COR-L47 (cell line): ENCODE results near the gene MAOA.
"Not testable (repeated sequence)": the region's sequence is repeated elsewhere in the genome, so short reads cannot be mapped to it uniquely, and the experiment has no call there.

Experiments
- DNase-seq: peaks from one replicate; lab custom pipeline; 2025; lab: John Stamatoyannopoulos, UW

The MAOA gene

DNA sequence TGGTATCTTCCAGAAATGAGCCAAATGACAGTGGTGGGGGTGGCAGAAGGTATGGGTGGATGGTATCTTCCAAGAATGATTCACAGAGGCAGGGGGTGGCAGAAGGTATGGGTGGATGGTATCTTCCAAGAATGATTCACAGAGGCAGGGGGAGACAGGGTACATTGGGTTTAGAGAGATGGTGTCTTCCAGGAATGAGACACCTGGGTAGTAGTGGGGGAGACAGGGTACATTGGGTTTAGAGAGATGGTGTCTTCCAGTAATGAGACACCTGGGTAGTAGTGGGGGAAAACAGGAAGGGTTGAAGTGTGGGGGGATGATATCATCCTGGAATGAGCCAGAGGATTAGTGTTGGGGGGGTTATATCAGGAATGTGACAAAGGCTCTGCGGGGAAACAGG, 62.0 kb downstream of the MAOA start:
- no peak for DNase-seq

DNA sequence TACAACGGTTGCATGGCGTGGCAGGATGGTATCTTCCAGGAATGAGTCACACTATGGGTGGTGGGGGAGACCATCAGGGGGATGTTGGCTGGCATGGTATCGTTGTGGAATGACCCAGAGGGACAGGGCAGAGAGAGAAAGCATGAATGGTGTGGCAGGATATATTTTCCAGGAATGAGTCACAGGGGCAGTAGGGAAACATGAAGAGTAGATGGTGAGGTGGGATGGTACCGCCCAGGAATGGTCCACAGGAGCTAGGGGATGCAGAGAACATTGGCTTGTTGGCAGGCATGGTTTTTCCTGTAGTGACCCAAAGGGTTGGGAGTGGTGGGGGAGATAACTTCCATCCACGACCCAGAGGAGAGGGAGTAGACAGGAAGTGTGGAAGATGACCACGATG, 62.4 kb downstream of the MAOA start:
- DNase-seq, result no peak

DNA sequence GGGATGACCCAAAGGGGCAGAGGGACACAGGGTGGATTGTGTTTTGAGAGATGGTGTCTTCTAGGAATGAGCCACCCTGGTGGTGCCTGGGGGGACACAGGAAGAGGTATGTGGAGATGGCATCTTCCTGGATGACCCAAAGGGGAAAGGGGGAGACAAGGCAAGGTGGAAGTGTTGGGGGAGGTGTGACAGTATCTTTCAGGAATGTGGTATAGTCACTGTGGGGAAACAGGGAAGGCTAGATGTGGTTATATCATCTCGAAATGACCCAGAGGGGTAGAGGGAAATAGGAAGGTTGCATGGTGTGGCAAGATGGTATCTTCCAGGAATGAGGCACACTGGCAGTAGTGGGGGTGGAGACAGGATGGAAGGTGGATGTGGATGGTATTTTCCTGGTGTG, 62.9 kb downstream of the MAOA start:
- no peak for DNase-seq

DNA sequence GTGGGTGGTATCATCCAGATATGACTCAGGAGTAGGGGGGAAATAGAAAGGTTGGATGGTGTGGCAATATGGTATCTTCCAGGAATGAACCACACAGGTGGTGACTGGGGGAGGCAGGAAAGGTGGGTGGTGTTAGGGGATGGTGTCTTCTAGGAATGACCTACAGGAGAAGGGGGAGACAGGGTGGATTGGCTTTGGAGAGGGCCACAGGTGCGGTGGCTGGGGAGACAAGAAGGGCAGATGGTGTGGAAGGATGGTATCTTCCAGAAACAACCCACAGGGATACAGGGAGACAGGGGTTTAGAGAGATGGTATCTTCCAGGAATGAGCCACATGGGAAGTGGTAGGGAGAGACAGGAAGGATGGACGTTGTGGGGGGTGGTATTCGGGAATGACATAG, 64.0 kb downstream of the MAOA start:
- no peak for DNase-seq

DNA sequence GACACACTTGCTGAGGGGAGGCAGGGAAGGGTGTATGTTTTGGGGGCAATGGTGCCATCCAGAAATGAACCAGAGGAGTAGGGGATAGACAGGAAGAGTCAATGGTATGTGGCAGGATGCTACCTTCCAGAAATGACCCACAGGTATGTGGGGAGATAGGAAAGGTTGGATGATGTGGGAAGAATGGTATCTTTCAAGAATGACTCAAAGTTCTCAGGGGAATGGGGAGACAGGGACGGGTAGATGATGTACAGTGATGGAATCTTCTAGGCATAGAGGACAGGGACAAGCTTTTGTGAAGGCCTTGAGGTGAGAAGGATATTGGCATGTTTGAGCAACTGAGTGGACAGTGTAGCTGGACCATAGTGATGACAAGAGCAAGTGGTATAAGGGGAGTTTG, 64.9 kb downstream of the MAOA start:
- no peak for DNase-seq

DNA sequence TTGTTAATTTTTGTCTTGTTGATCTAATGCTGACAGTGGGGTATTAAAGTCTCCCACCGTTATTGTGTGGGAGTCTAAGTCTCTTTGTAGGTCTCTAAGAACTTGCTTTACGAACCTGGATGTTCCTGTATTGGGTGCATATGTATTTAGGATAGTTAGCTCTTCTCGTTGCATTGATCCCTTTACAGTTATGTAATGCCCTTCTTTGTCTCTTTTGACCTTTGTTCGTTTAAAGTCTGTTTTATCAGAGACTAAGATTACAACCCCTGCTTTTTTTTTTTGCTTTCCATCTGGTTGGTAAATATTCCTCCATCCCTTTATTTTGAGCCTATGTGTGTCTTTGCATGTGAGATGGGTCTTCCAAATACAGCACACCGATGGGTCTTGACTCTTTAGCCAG, 69.1 kb downstream of the MAOA start:
- not testable (repeated sequence) for DNase-seq

DNA sequence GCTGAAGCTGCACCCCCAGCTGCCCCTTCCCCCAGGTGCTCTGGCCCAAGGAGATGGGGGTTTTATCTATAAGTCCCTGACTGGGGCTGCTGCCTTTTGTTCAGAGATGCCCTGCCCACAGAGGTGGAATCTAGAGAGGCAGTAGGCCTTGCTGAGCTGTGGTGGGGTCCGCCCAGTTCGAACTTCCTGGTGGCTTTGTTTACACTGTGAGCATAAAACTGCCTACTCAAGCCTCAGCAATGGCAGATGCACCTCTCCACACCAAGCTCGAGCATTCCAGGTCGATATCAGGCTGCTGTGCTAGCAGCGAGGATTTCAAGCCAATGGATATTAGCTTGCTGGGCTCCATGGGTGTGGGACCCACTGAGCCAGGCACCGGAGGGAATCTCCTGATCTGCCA, 71.2 kb downstream of the MAOA start:
- not testable (repeated sequence) for DNase-seq

DNA sequence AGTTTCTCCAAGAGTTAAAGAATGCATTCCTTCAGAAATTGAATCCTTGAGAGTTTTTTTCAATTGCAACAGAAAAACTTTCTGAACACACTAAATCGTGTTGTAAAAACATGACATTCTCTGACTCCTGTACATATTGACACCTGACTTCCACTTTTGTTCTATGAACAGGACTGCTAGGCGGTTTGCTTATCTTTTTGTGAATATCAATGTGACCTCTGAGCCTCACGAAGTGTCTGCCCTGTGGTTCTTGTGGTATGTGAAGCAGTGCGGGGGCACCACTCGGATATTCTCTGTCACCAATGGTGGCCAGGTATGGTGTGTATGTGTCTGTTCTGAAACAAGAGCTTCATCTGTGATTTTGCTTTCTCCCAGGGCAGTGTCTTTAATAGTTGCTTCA, 71.9 kb downstream of the MAOA start:
- no peak for DNase-seq

DNA sequence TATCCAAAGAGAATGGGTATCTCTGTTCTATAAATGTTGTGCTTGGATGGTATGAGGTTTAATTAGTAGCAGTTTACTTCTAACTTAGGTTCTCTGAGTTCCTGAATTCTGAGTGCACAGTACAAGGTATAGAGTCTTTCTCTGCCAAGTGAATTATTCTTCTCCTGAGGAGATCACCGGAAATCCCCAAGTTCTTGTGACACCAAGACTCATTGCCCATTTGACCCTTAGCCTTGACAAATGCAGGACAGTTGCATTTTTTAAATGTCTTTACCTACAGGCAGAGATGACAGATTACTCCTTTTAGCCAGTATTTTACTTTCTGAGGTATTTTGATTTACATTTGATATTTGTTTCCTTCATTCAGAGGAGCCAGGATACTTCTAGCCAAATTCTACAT, 72.9 kb downstream of the MAOA start:
- no peak for DNase-seq

DNA sequence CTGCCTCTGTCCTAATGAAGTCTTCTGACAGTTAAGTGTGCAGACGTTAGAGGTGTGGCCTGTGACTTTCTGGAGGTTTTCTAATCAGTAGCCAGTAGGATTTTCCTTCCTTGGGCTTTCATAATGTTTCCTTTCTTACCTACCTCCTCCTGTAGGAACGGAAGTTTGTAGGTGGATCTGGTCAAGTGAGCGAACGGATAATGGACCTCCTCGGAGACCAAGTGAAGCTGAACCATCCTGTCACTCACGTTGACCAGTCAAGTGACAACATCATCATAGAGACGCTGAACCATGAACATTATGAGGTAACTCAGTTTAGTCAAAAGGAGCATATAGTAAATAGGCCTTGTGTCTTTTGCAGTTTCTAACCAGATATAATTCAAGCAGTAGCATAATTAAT, 75.0 kb downstream of the MAOA start:
- no peak for DNase-seq

DNA sequence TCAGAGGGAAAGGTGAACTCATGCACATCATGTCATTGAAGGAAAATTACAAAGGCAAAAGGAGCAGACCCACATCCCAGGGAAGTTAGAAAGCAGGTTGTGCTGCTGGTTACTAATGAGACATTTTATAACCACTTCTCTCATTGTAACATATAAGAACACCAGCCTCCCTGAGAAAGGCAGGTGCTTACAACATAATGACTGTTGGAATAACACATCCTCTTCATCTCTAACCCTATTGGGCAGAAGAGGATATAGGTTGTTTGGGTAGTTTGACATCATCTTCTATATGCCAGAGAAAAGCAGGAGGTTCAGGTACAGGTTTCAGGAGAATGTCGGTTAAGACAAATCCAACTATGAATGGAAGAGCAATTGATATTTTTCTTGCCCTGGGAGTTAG, 77.6 kb downstream of the MAOA start:
- DNase-seq, result no peak

DNA sequence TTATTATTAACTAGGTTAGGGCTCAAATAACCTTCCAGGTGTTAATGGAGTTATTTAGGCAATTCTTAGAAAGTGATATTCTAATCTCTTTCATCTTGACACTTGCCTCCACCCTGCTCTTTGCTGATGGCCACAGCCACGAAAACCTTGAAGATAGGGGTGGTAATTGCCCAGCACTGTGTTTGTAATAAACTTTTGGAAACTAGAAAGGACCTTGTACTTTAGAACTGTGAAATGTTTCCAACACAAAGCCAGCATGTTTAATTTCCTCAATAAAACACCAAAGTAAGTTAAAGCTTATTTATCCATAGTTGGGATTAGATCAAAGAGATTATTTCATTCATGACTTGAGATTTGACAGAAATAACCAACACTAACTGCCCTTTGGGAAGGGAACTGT, 78.3 kb downstream of the MAOA start:
- no peak for DNase-seq

DNA sequence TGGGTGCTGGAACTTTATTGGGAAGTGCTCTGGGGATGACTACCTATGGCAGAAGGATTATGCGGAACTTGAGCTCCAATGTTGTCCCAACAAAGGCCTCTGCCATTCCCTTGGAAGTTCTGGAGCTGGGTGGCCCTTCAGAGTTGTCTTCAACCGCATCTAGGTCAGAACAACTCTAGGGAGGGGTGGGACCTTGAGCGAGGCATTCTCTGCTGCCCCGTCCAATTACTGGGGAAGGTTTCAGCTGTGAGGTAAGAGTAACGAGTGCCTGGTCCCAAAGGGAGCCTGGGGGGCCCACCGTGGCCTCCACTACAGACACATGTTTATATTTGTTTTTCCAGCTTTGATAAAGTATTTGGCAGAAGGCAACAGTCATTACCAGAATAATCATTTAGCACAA, 79.4 kb downstream of the MAOA start:
- DNase-seq, result no peak

DNA sequence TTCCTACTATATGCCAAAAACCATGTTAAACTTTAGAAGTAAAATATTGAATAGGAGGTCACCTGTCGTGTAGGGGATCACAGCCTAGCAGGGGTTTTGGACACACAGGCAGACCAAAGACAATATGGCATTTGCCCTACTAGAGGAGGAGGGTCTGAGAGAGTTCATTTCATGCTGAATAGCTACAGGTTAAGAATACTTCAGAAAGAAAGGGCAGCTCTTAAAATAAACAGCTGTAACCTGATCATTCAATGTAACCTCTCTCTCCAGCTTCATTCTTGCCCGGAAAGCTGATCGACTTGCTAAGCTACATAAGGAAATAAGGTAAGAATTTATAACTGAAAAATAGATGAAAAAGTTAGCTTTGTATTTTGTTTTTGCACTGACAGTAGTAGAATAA, 79.9 kb downstream of the MAOA start:
- DNase-seq, result no peak

DNA sequence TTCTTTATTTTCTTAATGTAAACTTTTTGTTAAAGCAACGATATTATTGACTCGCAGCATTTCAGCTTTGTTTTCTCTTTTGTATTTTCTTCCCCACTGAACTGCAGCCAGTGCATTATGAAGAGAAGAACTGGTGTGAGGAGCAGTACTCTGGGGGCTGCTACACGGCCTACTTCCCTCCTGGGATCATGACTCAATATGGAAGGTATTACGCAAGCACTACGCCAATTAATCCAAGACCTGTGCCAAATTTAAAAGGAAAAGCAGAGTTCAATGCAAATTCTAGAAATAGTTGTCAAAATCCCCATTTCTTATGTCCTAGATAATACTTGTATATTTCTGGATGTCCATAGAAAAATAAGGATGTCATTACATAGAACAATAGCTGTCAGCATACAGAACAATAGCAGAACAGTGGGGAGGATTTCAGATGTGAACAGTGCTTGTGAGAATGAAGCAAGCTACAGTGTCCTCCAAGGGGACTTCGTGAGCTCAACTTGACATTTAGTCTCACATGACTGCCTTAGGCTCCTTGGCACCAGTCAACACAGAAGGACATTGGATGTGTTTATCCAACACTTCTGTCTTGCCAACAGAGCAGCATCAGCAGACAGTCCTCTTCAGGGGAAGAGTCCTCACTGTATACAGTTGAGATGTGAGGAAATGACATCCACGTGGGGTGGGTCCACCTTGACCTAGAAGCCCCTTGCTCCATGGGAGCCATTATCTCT, 85.9 kb downstream of the MAOA start:
- DNase-seq, result no peak

DNA sequence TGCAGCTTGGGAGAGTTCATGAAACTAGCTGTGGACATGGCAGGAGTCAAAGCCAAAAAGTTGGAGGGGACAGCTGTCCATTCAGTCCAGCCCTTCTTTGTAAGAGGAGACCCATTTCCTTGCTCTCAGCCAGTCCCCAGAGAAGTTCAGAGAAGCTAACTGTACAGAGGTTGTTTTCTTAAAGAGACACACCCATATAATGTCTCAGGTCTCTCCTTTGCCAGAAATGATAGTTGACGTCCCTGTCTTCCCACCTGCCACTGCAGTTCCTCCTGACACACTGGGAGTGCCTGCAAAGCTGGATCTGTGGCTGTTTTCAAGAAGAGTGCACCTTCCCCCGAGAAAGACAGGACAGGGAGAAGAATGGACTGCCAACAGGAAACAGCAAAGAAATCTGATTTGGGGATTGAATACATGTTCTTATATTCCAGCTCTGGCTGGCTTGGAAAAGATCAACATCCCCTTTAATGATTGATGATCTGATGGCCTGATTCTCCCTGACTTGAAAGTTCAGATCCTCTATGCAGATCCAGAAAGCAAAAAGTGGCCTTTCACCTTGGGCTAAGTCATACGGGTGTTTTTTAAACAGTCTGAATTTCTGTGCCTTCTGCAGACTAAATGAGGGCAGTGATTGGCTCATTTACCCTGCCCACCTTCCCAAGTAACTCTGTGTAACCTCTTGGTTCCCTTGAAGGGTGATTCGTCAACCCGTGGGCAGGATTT, 87.2 kb downstream of the MAOA start:
- DNase-seq, result no peak

DNA sequence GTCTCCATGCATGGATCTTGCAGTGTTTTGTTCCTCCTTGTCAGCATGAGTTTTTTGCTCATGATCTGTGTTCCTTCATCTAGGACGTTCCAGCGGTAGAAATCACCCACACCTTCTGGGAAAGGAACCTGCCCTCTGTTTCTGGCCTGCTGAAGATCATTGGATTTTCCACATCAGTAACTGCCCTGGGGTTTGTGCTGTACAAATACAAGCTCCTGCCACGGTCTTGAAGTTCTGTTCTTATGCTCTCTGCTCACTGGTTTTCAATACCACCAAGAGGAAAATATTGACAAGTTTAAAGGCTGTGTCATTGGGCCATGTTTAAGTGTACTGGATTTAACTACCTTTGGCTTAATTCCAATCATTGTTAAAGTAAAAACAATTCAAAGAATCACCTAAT, 88.2 kb downstream of the MAOA start:
- no peak for DNase-seq

DNA sequence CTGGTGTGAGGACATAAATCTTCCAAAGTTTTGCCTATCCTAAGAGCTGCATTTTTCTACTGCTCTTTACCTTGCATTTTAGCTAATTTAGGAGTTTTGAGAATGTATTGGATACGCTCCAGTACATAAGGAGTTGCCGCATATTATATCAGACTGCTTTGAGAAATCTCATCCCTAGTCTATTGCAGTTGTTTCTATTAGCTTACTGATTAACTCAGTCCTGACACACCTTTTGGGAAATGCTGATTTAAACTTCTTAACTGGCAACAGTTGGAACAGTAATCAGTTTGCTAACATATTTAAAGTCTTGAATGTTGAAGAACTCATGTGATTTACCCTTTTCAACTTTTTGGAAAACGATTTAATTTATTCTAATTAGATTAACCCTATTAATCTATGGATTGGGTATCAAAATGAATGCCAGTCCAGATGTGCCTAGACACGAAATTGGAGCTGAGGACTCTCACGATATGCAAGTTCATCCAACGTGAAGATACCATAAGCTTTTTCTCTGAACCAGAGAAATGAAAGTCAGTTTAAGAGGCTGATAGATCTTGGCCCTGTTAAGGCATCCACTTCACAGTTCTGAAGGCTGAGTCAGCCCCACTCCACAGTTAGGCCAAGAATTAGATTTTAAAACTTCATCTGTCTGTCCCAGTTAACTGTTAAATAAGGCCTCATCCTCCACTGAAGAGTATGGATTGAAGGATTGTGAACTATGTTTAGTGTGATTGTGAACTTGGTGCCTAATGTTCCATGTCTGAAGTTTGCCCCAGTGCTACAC, 90.0 kb downstream of the MAOA start:
- no peak for DNase-seq

DNA sequence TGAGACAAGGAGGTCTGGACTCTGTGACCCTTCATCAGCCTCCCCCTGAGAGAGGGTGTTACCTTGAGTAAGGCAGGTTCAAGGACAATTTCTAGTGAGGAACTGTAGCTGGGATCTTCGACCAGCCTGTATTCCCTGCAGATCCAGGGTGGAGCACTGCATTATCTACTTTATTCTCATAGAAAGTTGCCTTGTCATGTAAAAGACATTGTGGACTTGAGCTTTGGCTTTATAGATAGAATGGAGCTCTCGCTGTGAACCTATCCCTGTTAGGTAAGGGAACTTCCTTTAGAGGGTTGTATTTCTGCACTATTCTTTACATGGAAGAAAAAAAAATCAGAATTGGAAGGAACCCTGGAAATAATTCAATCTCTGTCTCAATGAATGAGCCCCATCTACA, 91.4 kb downstream of the MAOA start:
- DNase-seq, result no peak

DNA sequence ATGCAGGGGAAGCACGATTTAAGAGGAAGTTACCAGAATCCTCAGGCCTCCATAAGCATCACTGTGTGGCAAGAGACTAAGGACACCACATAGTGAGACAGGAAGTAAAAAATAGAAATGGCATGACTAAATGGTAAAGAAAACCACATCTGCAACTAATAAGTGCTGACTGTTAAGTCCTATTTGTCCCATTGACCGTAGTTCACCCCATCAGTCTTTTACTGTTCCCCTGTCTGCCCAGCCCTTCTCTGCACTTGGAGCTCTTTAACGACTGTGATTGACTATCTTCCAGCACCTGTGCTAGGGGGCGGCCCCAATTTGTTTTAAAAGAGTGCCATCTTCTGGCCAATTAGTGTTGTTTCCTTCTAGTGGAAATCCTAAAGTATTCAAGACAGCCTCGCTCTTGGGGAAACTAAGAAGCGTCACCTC, 94.2 kb downstream of the MAOA start:
- peak; percentile 42 for DNase-seq

DNA sequence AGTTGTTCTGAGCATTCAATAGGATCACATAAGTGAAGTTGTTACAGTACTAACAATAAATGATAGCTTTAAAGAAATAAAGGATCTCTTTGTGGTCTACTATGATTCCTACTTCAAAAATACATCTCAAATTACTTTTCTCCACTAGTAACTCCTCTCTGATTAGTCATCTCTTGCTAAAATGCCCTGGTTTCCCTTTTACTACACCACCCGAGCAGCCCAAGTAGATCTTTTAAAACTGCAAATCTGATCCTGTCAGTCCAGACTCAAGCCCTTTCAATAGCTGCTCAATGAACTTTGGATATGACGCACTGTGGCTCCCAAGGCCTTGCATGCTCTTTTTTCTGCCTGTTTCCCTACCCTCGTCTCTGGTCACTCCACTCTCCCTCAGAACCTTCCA, 97.5 kb downstream of the MAOA start:
- DNase-seq, result no peak

DNA sequence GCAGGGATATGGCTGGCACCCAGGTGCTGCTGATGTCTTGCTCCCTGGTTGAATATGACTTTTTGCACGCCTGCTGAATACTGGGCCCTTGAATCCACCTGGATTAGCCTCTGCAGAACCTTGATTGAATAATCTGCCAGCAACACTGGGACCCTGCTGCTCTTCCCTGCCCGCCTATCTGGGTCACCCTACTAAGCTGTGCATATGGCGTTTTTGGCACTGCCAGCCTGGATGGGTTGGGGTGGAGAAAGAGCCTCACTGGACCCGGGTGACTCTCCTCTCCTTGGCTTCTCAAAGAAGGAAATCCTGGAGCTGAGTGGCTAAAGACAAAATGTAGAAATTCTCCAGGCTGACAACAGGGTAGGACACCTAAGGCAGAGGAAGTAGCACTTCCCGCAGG, 100.0 kb downstream of the MAOA start:
- no peak for DNase-seq

DNA sequence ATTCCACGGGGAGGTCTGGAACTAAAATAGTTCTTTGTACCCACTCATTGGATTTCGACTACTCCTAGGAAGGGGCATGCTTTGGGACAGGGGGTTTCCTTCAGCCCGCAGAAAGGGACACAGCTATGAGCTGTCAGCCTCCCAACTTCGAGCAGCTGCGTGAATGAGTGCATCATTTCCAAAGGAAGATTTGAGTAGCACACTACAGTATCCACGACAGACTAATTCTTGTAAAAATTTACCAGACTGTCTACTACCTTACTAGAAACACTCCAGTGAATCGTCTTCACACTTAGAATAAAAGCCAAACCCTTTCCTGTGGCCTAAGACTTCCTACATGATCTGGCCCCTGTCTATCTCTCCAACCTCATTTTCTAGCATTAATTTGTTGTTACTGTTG, 101.9 kb downstream of the MAOA start:
- no peak for DNase-seq
